ENCODE results near the gene KIF5C.
"Not testable (repeated sequence)": the region's sequence is repeated elsewhere in the genome, so short reads cannot be mapped to it uniquely, and the experiment has no call there.

Gene KIF5C

GRCh38 chr2:148874868-148875341 is at the start of gene KIF5C:
KIF5C (plus strand) TSS chr2:148875227; CDS start chr2:148875618, 391 bp downstream.
- DNase-seq, result peak; percentile 83
- in situ Hi-C loops (cut with HindIII; ENCODE audit: low pct_ligation_motif_present, low pct_unique_long_range_greater_than_20kb, low sequenced_read_pairs), result no loop called here

- in situ Hi-C loops (cut with HindIII; ENCODE audit: low pct_ligation_motif_present, low pct_unique_long_range_greater_than_20kb, low sequenced_read_pairs), result no loop called here
- no peak for DNase-seq
Measured at GRCh38 chr2:148826791-148827190, 48.2 kb upstream of the KIF5C start.

- DNase-seq, result no peak
- in situ Hi-C loops (cut with HindIII; ENCODE audit: low pct_ligation_motif_present, low pct_unique_long_range_greater_than_20kb, low sequenced_read_pairs), result no loop called here
Measured at GRCh38 chr2:148828941-148829340, 46.1 kb upstream of the KIF5C start.

GRCh38 chr2:148829618-148830017 is 45.4 kb upstream of the KIF5C start:
- no peak for DNase-seq
- in situ Hi-C loops (cut with HindIII; ENCODE audit: low pct_ligation_motif_present, low pct_unique_long_range_greater_than_20kb, low sequenced_read_pairs), result no loop called here

- in situ Hi-C loops (cut with HindIII; ENCODE audit: low pct_ligation_motif_present, low pct_unique_long_range_greater_than_20kb, low sequenced_read_pairs), result no loop called here
Measured at GRCh38 chr2:148832637-148833036, 42.4 kb upstream of the KIF5C start.

GRCh38 chr2:148842050-148842449 is 33.0 kb upstream of the KIF5C start:
- no peak for DNase-seq
- in situ Hi-C loops (cut with HindIII; ENCODE audit: low pct_ligation_motif_present, low pct_unique_long_range_greater_than_20kb, low sequenced_read_pairs), result no loop called here

More at GRCh38 chr2:148832637-148833036, 42.4 kb upstream of the KIF5C start:
- no peak for DNase-seq

- DNase-seq, result no peak
- in situ Hi-C loops (cut with HindIII; ENCODE audit: low pct_ligation_motif_present, low pct_unique_long_range_greater_than_20kb, low sequenced_read_pairs), result no loop called here
Measured at GRCh38 chr2:148848146-148848545, 26.9 kb upstream of the KIF5C start.

- in situ Hi-C loops (cut with HindIII; ENCODE audit: low pct_ligation_motif_present, low pct_unique_long_range_greater_than_20kb, low sequenced_read_pairs), result no loop called here
- DNase-seq, result no peak
Measured at GRCh38 chr2:148853458-148853857, 21.6 kb upstream of the KIF5C start.

- no peak for DNase-seq
Measured at GRCh38 chr2:148860037-148860436, 15.0 kb upstream of the KIF5C start.

GRCh38 chr2:148861367-148861766 is 13.7 kb upstream of the KIF5C start:
- DNase-seq, result no peak
- in situ Hi-C loops (cut with HindIII; ENCODE audit: low pct_ligation_motif_present, low pct_unique_long_range_greater_than_20kb, low sequenced_read_pairs), result no loop called here

More at GRCh38 chr2:148860037-148860436, 15.0 kb upstream of the KIF5C start:
- in situ Hi-C loops (cut with HindIII; ENCODE audit: low pct_ligation_motif_present, low pct_unique_long_range_greater_than_20kb, low sequenced_read_pairs), result no loop called here

GRCh38 chr2:148862478-148862877 is 12.5 kb upstream of the KIF5C start:
- not testable (repeated sequence) for DNase-seq

GRCh38 chr2:148865512-148865911 is 9.5 kb upstream of the KIF5C start:
- no peak for DNase-seq
- in situ Hi-C loops (cut with HindIII; ENCODE audit: low pct_ligation_motif_present, low pct_unique_long_range_greater_than_20kb, low sequenced_read_pairs), result no loop called here

More at GRCh38 chr2:148862478-148862877, 12.5 kb upstream of the KIF5C start:
- in situ Hi-C loops (cut with HindIII; ENCODE audit: low pct_ligation_motif_present, low pct_unique_long_range_greater_than_20kb, low sequenced_read_pairs), result not testable (repeated sequence)

GRCh38 chr2:148866091-148866490 is 8.9 kb upstream of the KIF5C start:
- DNase-seq, result no peak

GRCh38 chr2:148867079-148867769 is 7.8 kb upstream of the KIF5C start:
- no peak for DNase-seq
- in situ Hi-C loops (cut with HindIII; ENCODE audit: low pct_ligation_motif_present, low pct_unique_long_range_greater_than_20kb, low sequenced_read_pairs), result no loop called here

More at GRCh38 chr2:148866091-148866490, 8.9 kb upstream of the KIF5C start:
- in situ Hi-C loops (cut with HindIII; ENCODE audit: low pct_ligation_motif_present, low pct_unique_long_range_greater_than_20kb, low sequenced_read_pairs), result no loop called here

- in situ Hi-C loops (cut with HindIII; ENCODE audit: low pct_ligation_motif_present, low pct_unique_long_range_greater_than_20kb, low sequenced_read_pairs), result no loop called here
- DNase-seq, result no peak
Measured at GRCh38 chr2:148875387-148876051, 492 bp downstream of the KIF5C start.

GRCh38 chr2:148876202-148876594 is 1.2 kb downstream of the KIF5C start:
- DNase-seq, result no peak
- in situ Hi-C loops (cut with HindIII; ENCODE audit: low pct_ligation_motif_present, low pct_unique_long_range_greater_than_20kb, low sequenced_read_pairs), result no loop called here

GRCh38 chr2:148876595-148877402 is 1.8 kb downstream of the KIF5C start:
- in situ Hi-C loops (cut with HindIII; ENCODE audit: low pct_ligation_motif_present, low pct_unique_long_range_greater_than_20kb, low sequenced_read_pairs), result no loop called here
- DNase-seq, result no peak

GRCh38 chr2:148877403-148877740 is 2.3 kb downstream of the KIF5C start:
- in situ Hi-C loops (cut with HindIII; ENCODE audit: low pct_ligation_motif_present, low pct_unique_long_range_greater_than_20kb, low sequenced_read_pairs), result no loop called here
- no peak for DNase-seq

GRCh38 chr2:148880636-148881035 is 5.6 kb downstream of the KIF5C start:
- DNase-seq, result no peak
- in situ Hi-C loops (cut with HindIII; ENCODE audit: low pct_ligation_motif_present, low pct_unique_long_range_greater_than_20kb, low sequenced_read_pairs), result no loop called here

Measured in ACHN (cell line).